ENCODE measurements around the gene CHKB.
A peak's percentile ranks its signal among the peaks of the same experiment; 100 is the strongest.

Gene CHKB

GRCh38 chr22:50625568-50626313, 43.1 kb upstream of the CHKB start:
- Histone ChIP-seq H3K4me1 (ENCODE audit: control insufficient read depth, insufficient read depth, low read length) (peaks cover 7% of the 10 kb centered on the region), H3K27ac (ENCODE audit: extremely low read depth, low read depth, low read length) (no peak overlapping the region), H3K36me3 (ENCODE audit: control insufficient read depth in 2 of 2, insufficient read depth in 1 of 2, low read length in 2 of 2) (peaks cover 0 to 11% of the 10 kb centered on the region in 2 experiments; a peak in 1 of 3 replicates), H3K4me3 (ENCODE audit: low read depth, low read length) (no peak overlapping the region), H3K9me3 (ENCODE audit: control insufficient read depth, insufficient read depth, low read depth, low read length) (no peaks in the 10 kb centered on the region)
- ChIA-PET POLR2A (interaction anchor here (0.7 kb wide), 1 partner anchor 43 kb away, joined by 3 read pairs; the partner anchor contains the start of gene CHKB), CTCF (no interaction called here)
- TF ChIP-seq BCL11A (tag by site-specific recombination; IDR thresholded peaks at IDR 0.05; ENCODE audit: low read depth) = peak; percentile 76; the same call in 1 of the 2 replicates
- no peak for TF ChIP-seq ZNF510 (tag by site-specific recombination; IDR thresholded peaks at IDR 0.05; ENCODE audit: insufficient replicate concordance)
- no peak for TF ChIP-seq ZNF280D (tag by site-specific recombination; IDR thresholded peaks at IDR 0.05)
- no peak for TF ChIP-seq ZNF19 (tag by site-specific recombination; IDR thresholded peaks at IDR 0.05; ENCODE audit: low read depth)
- no peak for TF ChIP-seq ZNF629 (tag by site-specific recombination; IDR thresholded peaks at IDR 0.05)
- no peak for TF ChIP-seq ZNF214 (tag by site-specific recombination; IDR thresholded peaks at IDR 0.05; ENCODE audit: borderline replicate concordance)
- no peak for TF ChIP-seq ZNF558 (tag by site-specific recombination; IDR thresholded peaks at IDR 0.05)
- TF ChIP-seq BCL11B (tag by site-specific recombination; IDR thresholded peaks at IDR 0.05; ENCODE audit: low read depth) = peak; percentile 93
- no peak for TF ChIP-seq ZBTB10 (tag by site-specific recombination; IDR thresholded peaks at IDR 0.05)
- TF ChIP-seq ZNF624 (tag by site-specific recombination; IDR thresholded peaks at IDR 0.05) = no peak
- no peak for TF ChIP-seq ZNF174 (tag by site-specific recombination; IDR thresholded peaks at IDR 0.05)
- TF ChIP-seq ZSCAN16 (tag by site-specific recombination; IDR thresholded peaks at IDR 0.05) = no peak
- TF ChIP-seq ZNF560 (tag by site-specific recombination; IDR thresholded peaks at IDR 0.05; ENCODE audit: borderline replicate concordance) = no peak
- no peak for TF ChIP-seq ZNF660 (tag by site-specific recombination; IDR thresholded peaks at IDR 0.05)
- TF ChIP-seq TSHZ1 (tag by site-specific recombination; IDR thresholded peaks at IDR 0.05; ENCODE audit: borderline replicate concordance) = no peak
- no peak for TF ChIP-seq ZBTB7A (tag by site-specific recombination; IDR thresholded peaks at IDR 0.05; ENCODE audit: low read depth)
